SHP77 treated with DMSO at 0.1 percent for 48 hours (cell line): ENCODE measurements around the gene PTGR1.
"Not testable (repeated sequence)": the region's sequence is repeated elsewhere in the genome, so short reads cannot be mapped to it uniquely, and the experiment has no call there.

Source experiments
- DNase-seq: peaks from one replicate; lab custom pipeline; 2025; lab: John Stamatoyannopoulos, UW

The PTGR1 gene

DNA sequence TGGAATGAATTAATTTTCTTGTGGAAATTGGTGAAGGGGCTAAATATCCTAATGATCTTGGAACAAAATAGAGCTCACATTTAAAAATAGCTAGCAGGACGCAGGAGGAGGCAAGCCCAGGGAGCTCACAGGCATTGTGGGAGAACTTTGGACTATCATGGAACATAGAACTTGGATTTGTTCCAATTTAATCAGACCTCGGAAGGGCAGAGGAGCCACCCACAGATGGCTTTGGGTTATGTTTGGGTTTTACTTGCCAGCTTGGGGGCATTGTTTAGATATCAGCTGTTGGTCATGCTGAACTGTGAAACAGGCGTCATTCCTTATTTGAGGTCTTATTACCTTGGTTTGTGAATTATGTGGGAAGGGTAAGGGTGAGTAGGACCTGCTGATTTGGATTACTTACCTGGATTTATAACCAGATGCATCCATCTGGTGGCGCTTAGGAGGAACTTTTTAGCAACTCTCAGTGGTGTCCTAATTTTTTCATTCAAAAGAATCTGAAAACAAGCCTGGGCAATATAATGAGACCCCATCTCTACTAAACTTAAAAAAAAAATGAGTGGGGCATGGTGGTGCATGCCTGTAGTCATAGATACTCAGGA is 14.1 kb upstream of the PTGR1 start:
- no peak for DNase-seq

- no peak for DNase-seq
These were observed 11.4 kb upstream of the PTGR1 start for GRCh38 chr9:111610845-111611244.

- DNase-seq = no peak
These were observed 10.7 kb upstream of the PTGR1 start for GRCh38 chr9:111610149-111610548.

- DNase-seq = no peak
These were observed 5.7 kb upstream of the PTGR1 start for GRCh38 chr9:111605041-111605559.

DNA sequence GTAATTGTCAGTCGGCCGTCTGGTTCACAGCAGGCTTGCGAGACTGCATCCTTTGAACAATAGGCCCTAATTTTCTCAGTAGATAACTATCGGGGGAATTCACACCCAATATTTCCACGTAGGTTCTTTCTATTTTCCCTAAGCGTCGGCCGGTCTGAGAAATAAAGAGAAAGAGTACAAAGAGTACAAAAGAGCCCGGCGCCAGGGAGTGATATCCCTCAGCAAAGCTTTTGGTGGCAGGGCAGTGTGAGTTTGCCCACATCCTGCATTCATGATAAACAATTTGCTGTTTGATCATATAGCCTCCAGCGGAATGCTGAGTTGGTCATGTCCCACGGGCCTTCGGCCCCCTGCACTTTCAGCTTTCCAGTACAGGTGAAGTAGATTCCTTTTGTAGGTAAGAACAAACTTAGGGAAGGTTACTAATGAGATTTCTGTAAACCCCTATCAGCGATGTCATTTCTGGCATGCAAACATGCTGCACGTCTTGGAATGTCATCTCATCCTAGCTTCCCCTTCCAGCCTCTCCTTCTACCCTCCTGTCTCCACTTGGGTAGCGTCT is 4.7 kb upstream of the PTGR1 start:
- no peak for DNase-seq

- no peak for DNase-seq
These were observed 3.6 kb upstream of the PTGR1 start for GRCh38 chr9:111603041-111603440.

- DNase-seq = no peak
These were observed 2.0 kb upstream of the PTGR1 start for GRCh38 chr9:111601237-111602018.

DNA sequence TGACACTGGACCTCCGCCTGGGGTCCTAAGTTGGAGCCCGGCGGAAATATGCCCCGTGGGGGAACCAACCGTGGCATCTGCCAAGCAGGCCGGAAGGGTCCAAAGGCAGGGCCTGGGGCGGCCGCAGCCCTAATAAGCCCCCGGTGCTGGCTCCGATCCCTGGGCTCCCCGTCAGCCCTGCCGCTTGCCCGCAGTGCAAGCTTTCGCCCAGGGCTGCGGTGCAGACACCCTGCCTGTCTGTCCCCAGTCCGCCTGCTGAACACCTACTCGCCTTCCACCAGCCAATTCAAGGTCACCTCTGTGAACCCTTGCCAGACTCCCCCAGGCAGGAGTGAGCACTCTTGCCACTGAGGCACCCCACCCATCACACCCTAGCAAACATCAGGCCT is 502 bp upstream of the PTGR1 start:
- DNase-seq = no peak

- no peak for DNase-seq
These were observed 735 bp downstream of the PTGR1 start for GRCh38 chr9:111598733-111599091.

DNA sequence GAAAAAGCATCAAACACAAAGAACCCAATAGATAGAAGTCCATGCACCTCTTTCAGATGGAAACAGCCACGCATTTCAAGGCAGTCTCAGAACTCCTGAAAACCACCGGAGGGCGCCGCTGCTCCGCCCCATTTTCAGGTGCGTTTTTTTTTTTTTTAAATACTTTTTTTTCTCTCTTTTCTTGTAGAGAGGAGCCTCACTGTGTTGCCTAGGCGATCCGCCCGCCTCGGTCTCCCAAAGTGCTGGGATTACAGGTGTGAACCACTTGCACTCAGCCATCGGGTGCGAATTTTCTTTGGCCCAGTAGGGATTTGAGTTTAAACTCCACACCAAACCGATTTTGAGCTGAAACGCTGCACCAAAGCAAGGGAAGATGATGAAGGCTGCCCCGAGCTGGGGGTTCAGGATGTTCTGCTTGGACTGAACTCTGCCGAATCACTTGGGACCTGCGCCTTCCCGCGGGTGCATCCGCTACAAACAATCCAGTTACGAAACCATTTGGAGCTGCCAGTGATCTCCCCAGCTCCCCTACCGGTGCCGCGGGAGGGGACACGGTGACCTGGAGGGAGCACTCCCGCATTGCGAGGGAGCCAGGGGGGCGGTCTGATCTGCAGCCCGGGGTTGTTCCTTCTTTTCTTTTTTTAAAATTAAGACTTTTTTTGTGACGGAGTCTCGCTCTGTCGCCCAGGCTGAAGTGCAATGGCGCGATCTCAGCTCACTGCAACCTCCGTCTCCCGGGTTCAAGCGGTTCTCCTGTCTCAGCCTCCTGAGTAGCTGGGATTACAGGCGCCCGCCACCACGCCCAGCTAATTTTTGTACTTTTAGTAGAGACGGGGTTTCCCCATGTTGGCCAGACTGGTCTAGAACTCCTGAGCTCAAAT is 1.4 kb downstream of the PTGR1 start:
- DNase-seq = no peak

- DNase-seq = no peak
These were observed 10.6 kb downstream of the PTGR1 start for GRCh38 chr9:111588846-111589245.

DNA sequence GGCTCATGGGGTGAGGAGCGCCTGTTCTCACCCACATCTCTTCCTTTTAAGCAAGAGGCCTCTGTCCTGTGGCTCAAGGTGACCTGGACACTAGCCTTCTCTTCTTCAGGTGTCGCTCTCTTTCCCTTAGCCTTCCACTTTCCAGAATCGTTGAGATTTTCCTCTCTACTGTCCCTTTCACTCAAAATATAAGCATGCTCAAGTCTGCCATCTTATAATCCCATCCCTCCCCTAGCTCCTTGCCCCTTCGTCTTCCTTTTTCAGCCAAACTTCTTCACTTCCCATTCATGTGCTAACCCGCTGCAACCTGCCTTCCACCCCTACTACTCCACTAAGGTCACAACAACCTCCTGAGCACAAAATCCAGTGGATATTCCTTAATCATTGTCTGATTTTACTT is 13.1 kb downstream of the PTGR1 start:
- no peak for DNase-seq

- no peak for DNase-seq
These were observed 16.6 kb downstream of the PTGR1 start for GRCh38 chr9:111582888-111583287.

- no peak for DNase-seq
These were observed 26.4 kb downstream of the PTGR1 start for GRCh38 chr9:111572950-111573604.

- not testable (repeated sequence) for DNase-seq
These were observed 31.3 kb downstream of the PTGR1 start for GRCh38 chr9:111568127-111568526.

- DNase-seq = no peak
These were observed 33.2 kb downstream of the PTGR1 start for GRCh38 chr9:111566234-111566633.

DNA sequence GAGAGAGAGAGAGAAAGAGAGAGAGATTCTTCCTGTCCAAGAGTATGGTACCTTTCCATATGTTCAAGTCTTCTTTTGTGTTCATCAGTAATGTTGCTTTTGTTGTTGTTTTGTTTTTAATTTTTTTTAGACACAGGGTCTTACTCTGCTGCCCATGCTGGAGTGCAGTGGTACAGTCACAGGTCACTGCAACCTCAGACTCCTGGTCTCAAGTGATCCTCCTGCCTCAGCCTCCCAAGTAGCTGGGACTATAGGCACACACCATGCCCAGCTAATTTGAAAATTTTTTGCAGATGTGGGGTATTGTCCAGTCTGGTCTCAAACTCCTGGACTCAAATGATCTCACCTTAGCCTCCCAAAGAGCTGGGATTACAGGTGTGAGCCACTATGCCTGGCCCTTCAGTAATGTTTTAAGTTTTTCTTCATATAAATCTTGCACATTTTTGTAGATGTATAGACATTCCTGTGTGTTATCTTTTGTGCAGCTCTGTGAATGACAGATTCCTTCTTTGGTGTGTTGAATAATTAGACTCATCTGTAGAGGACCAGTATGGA is 38.2 kb downstream of the PTGR1 start:
- no peak for DNase-seq

DNA sequence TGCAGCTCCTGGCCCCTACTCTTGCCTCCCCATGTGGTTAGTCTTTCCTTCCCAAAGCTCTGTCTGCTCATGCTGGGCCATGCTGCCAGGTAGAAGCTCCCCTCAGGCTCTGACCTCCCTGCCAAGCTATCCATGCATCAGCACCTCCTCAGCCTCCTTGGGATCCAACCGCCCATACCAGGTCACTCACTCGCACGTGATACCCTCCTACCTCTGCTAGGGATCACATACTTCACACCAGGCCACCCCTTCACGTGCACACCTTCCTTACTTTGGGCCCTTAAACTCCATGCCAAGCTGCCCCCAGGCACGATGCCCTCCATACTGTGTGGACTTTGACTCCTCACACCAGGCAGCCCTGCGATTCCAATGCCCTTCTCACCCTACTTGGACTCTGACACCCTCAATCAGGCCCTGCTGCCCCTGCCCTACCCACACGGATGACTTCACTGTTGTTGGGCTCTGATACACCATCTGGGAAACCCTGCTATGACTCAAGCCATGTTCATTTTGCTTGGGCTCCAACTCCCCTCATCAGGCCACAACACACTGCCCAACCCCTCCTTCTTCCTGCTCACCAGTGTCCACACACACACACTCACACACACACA is 40.3 kb downstream of the PTGR1 start:
- no peak for DNase-seq

DNA sequence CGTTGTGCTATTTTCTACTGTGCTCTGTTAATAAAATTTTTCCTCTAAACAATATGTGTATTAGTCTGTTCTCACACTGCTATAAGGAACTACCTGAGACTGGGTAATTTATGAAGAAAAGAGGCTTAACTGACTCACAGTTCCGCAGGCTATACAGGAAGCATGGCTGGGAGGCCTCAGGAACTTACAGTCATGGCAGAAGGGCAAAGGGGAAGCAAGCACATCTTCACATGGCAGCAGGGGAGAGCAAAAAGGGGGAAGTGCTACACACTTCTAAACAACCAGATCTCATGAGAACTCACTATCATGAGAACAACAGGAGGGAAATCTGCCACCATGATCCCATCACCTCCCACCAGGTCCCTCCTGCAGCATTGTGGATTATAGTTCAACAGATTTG is 44.0 kb downstream of the PTGR1 start:
- not testable (repeated sequence) for DNase-seq

GRCh38 chr9:111548623-111549022 is 50.8 kb downstream of the PTGR1 start:
- DNase-seq = no peak
